ENCODE data around the gene DTNB.
"Not testable (repeated sequence)": the region's sequence is repeated elsewhere in the genome, so short reads cannot be mapped to it uniquely, and the experiment has no call there.

The DTNB gene

GRCh38 chr2:25537526-25537925 is 135.9 kb downstream of the DTNB start:
- DNase-seq = no peak

- DNase-seq = not testable (repeated sequence)
Observed at GRCh38 chr2:25535411-25536289, 137.7 kb downstream of the DTNB start.

GRCh38 chr2:25534937-25535336 is 138.4 kb downstream of the DTNB start:
- DNase-seq = not testable (repeated sequence)

- DNase-seq = no peak
Observed at GRCh38 chr2:25534455-25534854, 138.9 kb downstream of the DTNB start.

GRCh38 chr2:25533771-25534170 is 139.6 kb downstream of the DTNB start:
- not testable (repeated sequence) for DNase-seq

DNA sequence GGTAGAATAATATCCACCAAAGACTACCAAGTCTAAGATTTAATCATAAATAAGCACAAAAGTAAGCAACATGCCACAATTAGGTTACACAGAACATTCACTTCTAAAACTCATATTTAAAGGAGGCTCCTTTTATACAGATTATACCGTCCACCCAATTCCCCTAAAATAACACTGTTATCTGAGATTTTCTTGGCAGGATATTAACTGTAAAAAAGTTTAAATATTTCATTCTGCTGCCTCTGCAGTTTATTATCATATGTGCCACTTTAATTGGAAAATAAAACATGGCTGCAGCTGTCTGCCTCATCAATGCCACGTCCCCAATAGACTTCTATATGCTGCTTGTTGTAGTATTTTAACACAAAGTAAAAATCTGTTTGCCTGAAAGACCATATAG is 140.9 kb downstream of the DTNB start:
- DNase-seq = no peak

- DNase-seq = no peak
Observed at GRCh38 chr2:25529034-25529433, 144.3 kb downstream of the DTNB start.

DNA sequence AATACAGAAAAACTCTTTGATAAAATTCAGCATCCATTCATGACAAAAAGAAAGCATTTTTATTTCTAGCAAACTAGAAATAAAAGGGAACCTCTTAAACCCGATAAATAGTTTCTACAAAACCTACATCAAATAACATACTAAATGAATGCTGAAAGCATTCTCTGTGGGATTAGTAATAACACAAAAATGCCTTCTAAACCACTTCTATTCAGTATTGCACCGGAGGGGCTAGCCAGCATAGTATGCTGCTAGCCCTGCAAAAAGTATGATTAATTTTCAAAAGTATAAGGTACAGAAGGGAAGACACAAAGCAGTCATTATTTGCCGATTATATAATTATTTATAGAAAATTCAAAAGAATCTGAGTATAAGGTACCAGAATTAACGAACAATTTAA is 145.2 kb downstream of the DTNB start:
- DNase-seq = no peak

DNA sequence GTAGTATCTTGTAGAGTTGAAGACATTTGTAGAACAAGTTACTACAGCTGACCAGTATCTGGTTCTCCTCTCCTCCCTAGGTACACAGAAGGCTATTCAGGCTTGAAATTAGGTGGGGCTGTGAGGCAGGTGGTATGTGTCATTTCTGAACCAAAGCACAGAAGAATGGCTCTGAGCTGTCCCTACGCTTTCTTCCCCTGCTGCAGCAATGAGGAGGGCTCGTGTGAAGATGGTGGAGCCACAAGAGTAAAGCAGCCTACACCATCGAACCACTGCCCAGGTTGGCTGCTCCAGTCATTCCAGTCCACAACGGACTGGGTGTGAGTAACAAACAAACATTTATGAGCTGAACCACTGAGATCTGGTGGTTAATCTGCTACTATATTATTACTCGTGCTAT is 148.9 kb downstream of the DTNB start:
- DNase-seq = no peak

- DNase-seq = no peak
Observed at GRCh38 chr2:25523060-25523459, 150.3 kb downstream of the DTNB start.

DNA sequence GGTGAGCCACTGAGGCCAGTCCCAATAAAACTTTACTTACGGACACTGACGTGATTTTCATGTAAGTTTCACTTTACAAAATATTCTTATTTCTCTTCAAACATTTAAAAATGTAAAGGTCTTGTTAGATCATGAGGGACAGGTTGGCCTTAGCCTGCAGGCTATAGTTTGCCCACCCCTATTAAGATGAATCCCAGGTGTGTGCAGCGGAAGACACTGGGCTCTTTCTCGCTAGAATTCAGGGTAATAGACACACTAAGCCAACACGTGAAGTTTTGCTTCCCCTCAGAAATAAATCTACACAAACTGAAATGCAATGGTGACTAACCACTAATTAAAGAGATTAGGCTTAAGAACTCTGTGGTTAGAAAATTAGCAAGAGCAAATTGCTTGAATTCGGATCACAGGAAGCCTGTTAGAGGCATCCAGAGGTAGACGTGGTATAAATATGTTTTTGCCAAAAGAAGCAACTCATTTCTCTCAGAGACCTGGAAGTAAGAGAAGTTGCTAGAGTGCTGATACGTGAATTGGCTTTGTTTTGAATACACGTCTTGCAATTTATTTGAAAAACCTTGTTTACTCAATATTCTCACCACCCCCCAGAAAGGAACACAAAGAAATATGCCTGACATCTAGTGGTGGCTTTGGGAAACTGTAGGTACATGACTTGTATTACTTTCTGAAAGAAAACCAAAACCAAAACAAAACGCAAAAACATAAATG is 151.6 kb downstream of the DTNB start:
- DNase-seq = peak; percentile 55

- DNase-seq = no peak
Observed at GRCh38 chr2:25521126-25521525, 152.3 kb downstream of the DTNB start.

DNA sequence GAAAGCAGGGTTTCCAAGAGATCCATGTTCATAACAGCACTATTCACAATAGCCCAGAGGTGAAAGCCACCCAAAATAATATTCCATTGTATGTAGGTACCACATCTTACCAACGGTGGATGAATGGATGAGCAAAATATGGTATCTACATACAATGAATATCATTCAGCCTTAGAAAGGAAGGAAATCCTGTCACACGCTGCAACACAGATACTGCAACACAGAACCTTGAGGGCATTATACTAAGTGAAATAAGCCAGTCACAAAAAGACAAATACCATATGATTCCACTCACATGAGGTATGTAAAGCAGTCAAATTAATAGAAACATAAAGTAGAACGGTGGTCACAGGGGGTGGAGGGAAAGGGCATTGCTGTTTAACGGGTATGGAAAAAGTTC is 155.7 kb downstream of the DTNB start:
- no peak for DNase-seq

DNA sequence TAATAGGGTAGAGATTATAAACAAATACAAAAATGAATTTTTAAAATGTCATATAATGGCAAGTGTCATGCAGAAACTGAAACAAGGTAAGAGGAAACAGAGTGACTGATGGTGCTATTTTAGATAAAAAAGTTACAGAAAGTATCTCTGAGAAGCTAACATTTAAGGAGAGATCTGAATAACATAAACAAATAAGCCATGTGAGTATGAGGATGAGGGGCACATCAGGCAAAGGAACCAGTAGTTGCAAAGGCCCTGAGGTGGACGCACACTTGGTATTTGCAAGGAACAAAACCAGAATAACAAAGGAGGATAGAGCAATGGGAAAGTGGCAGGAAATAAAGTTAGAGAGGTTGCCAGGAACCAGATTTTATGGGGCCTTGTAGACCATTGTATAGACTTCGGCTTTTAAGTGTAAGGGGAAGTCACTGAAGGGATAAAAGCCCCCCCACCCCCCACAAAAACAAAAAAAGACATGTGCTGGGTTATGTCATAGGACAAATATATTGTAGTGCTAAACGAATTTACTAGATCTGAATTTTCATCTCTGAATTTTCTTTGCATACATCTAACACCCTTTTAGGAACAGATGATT is 159.2 kb downstream of the DTNB start:
- no peak for DNase-seq

GRCh38 chr2:25512707-25513106 is 160.7 kb downstream of the DTNB start:
- DNase-seq = no peak

GRCh38 chr2:25506226-25506625 is 167.2 kb downstream of the DTNB start:
- DNase-seq = no peak

DNA sequence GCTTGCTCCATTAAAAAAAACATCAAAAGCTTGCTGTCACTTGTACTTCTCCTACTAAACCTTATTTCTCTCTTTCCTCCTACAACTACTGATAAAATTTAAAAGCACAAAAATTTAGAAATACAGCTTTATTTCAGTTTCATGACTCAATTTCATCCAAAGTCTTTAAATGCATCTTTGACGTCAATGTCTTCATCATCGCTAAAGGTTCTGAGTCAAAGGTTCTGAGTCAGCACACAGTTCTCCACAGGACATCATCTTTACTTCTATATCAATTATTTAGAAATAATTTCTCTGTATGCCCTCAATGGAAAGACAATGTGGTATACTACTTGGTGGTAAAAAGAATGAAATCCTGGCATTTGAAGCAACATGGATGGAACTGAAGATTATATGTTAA is 167.8 kb downstream of the DTNB start:
- no peak for DNase-seq

DNA sequence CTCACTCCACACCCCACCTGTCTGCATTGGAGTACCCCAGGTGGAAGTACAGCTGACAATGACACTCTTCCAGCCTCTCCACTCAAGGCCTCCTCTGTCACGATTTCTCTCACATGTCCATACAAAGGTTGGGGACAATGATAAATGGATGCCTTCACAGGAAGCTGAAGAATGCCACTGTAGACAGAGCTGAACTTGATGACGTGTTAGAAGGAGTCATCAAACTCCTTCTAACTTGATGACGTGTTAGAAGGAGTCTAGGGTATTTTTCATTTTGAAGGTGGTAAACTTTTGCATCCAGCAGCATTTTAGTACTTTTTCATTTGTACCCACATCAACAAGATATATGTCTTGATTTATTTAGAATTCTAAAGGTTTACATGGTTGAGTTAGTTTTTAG is 168.2 kb downstream of the DTNB start:
- no peak for DNase-seq

DNA sequence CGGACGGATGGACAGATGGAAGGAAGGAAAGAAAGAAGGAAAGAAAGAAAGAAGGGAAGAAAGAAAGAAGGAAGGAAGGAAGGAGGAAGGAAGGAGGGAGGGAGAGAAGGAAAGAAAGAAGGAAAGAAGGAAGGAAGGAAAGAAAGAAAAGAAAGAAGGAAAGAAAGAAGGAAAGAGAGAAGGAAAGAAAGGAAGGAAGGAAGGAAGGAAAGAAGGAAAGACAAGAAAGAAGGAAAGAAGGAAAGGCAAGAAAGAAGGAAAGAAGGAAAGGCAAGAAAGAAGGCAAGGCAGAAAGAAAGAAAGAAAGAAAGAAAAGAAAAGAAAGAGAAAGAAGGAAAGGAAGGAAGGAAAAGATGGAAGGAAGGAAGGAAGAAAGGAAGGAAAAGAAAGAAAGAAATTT is 169.1 kb downstream of the DTNB start:
- DNase-seq = no peak

DNA sequence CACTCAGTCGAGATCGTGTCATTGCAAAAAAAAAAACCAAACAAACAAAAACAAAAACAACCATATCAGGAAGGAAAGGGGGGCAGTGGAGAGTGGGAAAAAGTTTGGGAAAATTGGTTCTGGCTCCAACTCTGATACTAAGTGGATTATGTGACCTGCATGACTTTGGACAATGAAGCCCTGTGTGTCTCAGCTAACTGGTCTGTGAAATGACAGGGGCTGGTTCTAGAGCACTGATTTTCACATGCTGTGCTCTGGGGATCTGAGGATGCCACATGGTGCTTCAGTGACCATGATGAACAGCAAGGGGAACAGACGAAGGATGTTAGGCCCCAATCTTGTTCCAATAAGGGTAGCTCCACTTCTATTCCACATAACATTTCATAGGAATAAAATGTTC is 174.2 kb downstream of the DTNB start:
- no peak for DNase-seq

DNA sequence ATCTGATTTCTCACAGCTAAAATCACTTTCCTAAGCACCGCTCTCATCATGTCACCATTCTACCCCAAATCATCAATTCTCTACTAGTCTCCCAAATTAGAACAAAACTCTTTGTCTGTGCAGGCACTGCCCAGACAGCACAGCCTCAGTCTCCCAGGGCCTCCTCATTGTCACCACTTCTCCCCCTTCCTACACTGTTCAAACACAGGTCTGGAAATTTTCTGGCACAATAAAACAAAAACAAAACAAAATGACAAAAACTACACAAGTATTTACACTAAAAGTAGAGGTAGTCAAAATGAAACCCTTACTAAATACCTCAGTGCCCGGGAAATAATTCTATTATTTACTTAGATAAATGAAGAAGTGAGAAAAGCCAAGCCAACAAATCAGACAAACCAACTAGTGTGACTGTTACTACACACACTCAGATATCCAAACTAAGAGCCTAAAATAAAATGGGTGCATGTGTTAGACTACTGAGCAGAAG is 175.4 kb downstream of the DTNB start:
- DNase-seq = no peak

DNA sequence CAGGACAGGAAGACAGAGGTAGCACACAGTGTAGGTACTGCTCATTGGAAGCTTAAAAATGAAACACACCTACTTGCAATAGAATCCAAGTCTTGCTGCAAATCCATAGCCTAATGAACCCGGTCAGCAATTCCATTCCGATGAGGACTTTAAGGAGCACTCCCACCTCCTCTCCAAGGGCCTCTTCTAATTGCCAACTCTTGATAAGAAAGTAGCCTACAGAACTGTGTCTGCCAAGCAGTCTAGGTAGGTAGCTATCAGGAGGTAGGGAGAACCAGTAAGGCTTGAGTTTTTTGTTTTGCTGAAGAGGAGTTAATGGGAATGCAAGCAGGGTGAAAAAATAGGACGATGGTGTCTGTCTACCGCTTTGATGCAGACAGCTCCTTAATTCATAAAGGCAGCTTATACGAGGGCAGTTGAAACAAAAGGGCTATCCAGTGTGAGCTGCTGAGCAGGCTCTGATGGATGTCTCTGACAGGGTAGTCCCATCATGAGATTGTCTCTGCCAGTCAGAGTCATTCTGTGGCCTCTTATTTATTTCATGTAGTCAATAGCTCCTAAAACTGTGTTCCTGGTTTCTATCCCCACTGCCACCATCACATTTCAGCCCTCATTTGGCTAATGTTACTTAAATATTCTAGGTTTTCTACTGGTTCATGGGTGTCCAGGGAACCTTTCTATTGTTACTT is 176.0 kb downstream of the DTNB start:
- no peak for DNase-seq

DNA sequence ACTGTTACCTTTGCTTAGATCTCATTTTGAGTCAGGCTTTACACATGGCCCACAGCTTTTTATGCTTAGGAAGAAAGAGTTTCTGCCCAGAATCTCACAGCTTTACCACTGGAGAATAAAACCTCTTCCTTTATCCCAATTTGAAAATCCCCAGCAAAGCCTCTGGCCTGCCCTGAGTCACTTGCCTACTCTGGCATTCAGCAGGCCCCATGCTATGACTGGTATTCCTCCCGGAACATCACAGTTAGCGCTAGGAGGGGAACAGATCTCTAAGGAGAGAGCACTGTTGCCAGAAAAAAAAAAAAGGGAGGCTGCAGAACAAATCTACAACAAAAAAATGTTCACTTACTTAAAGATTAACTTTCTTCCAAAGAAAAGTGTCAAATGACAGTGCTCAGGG is 178.8 kb downstream of the DTNB start:
- no peak for DNase-seq
